HG03469 (cell line): ENCODE results near the gene COL1A2.

Experiments
- ATAC-seq: cut with Tn5 transposase; IDR thresholded peaks from one replicate; pipeline ENCODE4 v1.9.1; 2021; ENCODE audit warnings: mild to moderate bottlenecking, moderate library complexity, moderate number of reproducible peaks; ENCODE audit not compliant: unreplicated experiment

COL1A2 gene

DNA sequence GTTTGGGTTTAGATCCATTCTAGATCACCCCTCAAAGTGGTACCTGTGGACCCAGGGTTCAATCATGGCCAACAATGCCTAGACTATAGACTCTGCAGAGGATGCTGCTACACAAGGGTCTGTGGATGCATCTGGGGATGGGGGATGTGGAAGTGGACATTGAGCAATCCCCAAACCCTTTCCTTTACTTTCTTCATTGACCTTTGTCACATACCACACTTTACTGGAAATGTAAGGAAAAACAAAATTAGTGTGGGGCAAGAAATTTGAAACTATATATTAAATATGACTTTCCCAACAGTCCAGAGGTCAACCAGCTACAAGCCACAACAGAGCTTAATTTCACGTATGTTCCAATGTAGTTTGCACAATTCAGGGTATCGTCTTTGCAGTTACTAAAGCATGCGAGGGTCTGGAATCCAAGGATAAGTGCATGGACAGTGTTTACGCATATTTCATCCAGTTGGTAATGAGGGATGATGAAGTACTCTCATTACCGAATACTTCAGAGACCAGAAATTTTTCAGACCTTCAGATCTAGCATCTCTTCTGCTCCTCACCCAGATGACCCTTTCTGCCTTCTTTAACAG lies 81.7 kb downstream of the COL1A2 start:
- no peak for ATAC-seq

DNA sequence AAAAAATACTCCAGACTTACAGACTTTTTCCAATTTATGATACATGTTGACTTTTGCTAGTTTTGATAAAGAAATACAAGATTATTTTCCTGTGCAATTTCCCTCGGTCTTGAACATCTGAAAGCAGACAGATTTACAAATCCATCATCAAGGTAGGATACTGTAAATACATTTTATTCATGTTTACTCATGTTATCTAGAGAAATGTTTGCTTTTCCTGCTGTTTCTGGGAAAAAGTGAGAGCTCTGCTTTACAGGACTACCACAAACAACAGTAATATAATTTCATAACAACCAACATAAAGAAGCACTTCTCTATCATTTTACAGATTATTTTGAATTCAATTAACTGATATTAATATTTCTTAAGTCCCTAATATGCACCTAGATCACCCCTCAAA lies 83.2 kb downstream of the COL1A2 start:
- ATAC-seq = no peak

DNA sequence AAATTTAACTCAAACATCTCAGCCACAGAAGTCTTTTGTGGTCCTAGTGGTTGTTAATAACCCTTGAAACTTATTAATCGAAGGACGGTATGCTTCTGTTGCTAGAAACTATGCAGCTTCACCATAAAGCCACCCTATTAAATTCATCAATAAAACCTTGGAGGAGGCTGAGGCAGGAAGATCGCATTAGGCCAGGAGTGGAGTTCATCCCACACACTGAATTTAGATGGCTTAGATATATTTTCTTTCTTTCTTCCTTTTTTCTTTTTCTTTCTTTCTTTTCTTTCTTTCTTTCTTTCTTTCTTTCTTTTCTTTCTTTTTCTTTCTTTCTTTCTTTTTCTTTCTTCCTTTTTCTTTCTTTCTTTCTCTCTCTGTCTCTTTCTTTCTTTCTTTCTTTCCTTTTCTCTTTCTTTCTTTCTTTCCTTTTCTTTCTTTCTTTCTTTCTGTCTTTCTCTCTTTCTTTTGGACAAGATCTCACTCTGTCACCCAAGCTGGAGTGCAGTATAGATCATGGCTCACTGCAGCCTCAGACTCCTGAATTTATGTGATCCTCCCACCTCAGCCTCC lies 84.0 kb downstream of the COL1A2 start:
- no peak for ATAC-seq
